Spinal cord (tissue), 10 donors: ENCODE results near the gene TRIOBP. TPM values are rescaled to one million over a fixed set of nuclear protein-coding genes. Genes with fewer than 3 reads are reported as not detected.

Experiments
- DNase-seq, 6 donors: peaks; one replicate each; pipeline versions ENCODE4 v3.0.0 to v3.0.0-alpha.2; 2013 to 2015; ENCODE audit warnings: low spot score in 6 of 6, low read depth in 4 of 6
- H3K27ac ChIP-seq: one replicate; pipeline ENCODE4 v1.5.1; 2013; ENCODE audit warnings: low read depth, low read length, control low read depth
- H3K27me3 ChIP-seq: one replicate; pipeline ENCODE4 v1.6.1; 2013; ENCODE audit warnings: low read length; ENCODE audit not compliant: control insufficient read depth, insufficient read depth
- H3K36me3 ChIP-seq: one replicate; pipeline ENCODE4 v1.6.1; 2013; ENCODE audit warnings: low read length; ENCODE audit not compliant: control insufficient read depth, insufficient read depth
- H3K4me1 ChIP-seq: one replicate; pipeline ENCODE4 v1.6.1; 2013; ENCODE audit warnings: low read length; ENCODE audit not compliant: control insufficient read depth, insufficient read depth
- H3K4me3 ChIP-seq: one replicate; pipeline ENCODE4 v1.5.1; 2013; ENCODE audit warnings: low read depth, low read length, control low read depth
- H3K9me3 ChIP-seq: one replicate; pipeline ENCODE4 v1.6.1; 2013; ENCODE audit warnings: low read length; ENCODE audit not compliant: control insufficient read depth, insufficient read depth
- WGBS: methylation state at CpG from one replicate; pipeline ENCODE4 v1.1.5; 2013; ENCODE audit warnings: missing lambda C conversion rate; ENCODE audit not compliant: insufficient coverage; 5-methylcytosine and 5-hydroxymethylcytosine counted together
- polyA plus RNA-seq, 2 donors: library from polyadenylated mRNA; unstranded; fragments of 120-200 nt; gene quantifications; one replicate each; pipeline ENCODE4 v1.2.1, GENCODE V29; 2013; ENCODE audit not compliant: insufficient read length in 2 of 2
- total RNA-seq, 2 donors: library from RNA; depleted of rRNA in 1 of 2; stranded (reverse); fragments of 120-200 nt in 1 of 2; fragments of >200 nt in 1 of 2; gene quantifications; one replicate each; pipeline versions ENCODE4 v1.2.3 to v1.2.4, GENCODE V29; 2013 to 2014
- donor health status: healthy.

Gene TRIOBP
- total and polyA plus RNA-seq, 4 donors = 32.3 to 72.9 (median 55.8) TPM

DNA sequence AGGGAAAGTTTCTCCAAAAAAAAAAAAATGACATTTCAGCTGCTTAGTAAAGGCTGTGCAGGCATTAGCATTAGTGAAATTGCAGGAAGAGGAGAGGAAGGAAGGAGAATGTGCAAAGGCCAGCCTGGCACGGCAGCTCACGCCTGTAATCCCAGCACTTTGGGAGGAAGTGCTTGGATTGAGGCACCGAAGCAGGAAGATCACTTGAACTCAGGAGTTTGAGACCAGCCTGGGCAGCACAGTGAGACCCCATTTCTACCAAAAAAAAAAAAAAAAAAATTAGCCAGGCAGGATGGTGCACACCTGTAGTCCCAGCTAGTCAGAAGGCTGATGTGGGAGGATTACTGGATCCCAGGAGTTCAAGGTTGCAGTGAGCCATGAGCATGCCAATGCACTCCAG lies 7.8 kb downstream of the TRIOBP start:
- peaks cover 68% of the 10 kb centered on the region for H3K36me3 ChIP-seq
- WGBS = 92% methylated on average over 2 of the region's 3 CpGs
- H3K27ac ChIP-seq = no peak overlapping the region
- peaks cover 5% of the 10 kb centered on the region for H3K4me1 ChIP-seq
- H3K9me3 ChIP-seq = no peaks in the 10 kb centered on the region
- H3K27me3 ChIP-seq = no peaks in the 10 kb centered on the region
- H3K4me3 ChIP-seq = no peak overlapping the region
- DNase-seq = no peak

DNA sequence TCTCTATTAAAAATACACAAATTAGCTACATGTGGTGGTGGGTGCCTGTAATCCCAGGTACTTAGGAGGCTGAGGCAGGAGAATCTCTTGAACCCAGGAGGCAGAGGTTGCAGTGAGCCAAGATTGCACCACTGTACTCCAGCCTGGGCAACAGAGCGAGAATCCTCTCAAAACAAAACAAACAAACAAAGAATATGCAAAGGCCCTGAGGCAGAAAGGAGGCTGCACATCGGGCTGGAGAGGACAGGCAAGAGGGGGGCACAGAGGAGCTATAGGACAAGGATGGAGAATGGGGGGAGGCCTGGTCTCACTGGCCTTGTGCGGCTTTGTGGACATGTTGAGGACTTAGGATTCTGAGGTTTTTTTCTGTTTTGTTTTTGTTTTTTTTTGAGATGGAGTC lies 8.4 kb downstream of the TRIOBP start:
- Histone ChIP-seq H3K4me1 (peaks cover 5% of the 10 kb centered on the region), H3K36me3 (peaks cover 73% of the 10 kb centered on the region), H3K4me3 (no peak overlapping the region), H3K9me3 (no peaks in the 10 kb centered on the region), H3K27ac (no peak overlapping the region), H3K27me3 (no peaks in the 10 kb centered on the region)
- no peak for DNase-seq
- 87% methylated on average over 1 of the region's 3 CpGs for WGBS

DNA sequence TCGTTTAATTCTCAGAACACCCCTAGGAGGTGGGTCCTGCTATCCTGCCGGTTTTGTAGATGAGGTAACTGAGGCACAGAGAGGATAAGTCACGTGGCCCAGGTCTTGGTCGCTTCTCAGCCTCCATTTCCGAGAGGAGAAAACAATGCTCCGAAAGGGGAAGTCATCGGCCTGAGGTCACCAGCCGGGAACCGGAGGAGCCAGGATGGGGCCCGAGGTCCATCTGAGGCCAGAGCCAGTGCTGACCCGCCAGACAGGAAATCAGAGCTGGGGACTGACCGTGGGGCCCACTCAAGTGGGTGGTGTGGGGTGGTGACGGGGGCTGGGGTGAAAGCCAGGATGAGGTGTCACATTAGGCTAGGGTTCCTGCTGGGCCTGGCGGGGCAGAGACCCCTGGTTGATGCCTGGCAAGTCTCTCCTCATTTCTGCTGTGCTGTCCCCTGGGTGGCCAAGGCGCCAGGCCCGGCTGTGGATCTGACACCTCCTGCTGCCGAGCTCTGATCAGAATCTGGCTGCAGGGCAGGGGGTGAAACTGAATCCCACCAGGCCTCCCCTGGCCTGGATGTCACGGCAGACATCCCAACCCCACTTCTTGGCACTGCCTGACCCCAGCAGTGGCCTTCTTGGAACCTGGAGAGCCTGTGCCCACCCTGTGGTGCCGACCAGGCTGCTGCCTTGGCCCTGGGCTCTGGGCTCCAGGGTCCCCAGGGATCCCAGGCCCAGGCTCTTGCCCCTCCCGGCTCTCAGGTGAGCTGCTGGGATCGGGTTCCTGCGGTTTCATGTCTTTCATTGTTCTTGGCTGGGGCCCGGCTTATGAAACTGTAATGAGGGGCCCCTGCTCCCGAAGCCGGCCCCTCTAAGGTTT lies 12.0 kb downstream of the TRIOBP start:
- 85% methylated on average over 24 of the region's 25 CpGs for WGBS
- no peaks in the 10 kb centered on the region for H3K9me3 ChIP-seq
- H3K36me3 ChIP-seq = peaks cover 68% of the 10 kb centered on the region
- H3K4me1 ChIP-seq = peaks cover 5% of the 10 kb centered on the region
- no peak overlapping the region for H3K27ac ChIP-seq
- H3K27me3 ChIP-seq = no peaks in the 10 kb centered on the region
- H3K4me3 ChIP-seq = no peak overlapping the region
- no peak for DNase-seq

DNA sequence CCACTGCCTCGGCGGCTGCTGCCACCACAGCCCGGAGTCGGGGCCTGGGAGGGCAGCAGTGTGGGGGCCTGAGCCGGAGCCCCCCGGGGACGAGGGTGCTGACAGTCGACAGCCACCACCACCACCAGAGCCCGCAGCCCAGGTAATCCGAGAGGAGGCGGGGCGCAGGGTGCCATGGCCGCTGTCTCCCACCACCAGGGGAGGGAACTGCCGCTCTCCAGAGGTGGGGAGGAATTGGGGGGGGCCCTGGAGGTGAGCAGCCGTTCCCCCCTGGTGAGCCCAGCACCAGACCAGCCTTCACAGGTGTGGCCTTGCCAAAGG lies 12.6 kb downstream of the TRIOBP start:
- peaks cover 5% of the 10 kb centered on the region for H3K4me1 ChIP-seq
- H3K4me3 ChIP-seq = no peak overlapping the region
- 88% methylated on average over 9 of the region's 15 CpGs for WGBS
- DNase-seq = no peak
- no peaks in the 10 kb centered on the region for H3K27me3 ChIP-seq
- no peak overlapping the region for H3K27ac ChIP-seq
- peaks cover 68% of the 10 kb centered on the region for H3K36me3 ChIP-seq
- H3K9me3 ChIP-seq = no peaks in the 10 kb centered on the region

- DNase-seq = no peak
- H3K27me3 ChIP-seq = no peaks in the 10 kb centered on the region
- no peaks in the 10 kb centered on the region for H3K9me3 ChIP-seq
- H3K36me3 ChIP-seq = peaks cover 60% of the 10 kb centered on the region
- H3K4me1 ChIP-seq = peaks cover 5% of the 10 kb centered on the region
- WGBS = 91% methylated on average over 3 of the region's 3 CpGs
- H3K4me3 ChIP-seq = no peak overlapping the region
- H3K27ac ChIP-seq = no peak overlapping the region
These were observed 13.8 kb downstream of the TRIOBP start for GRCh38 chr22:37710675-37711074.

DNA sequence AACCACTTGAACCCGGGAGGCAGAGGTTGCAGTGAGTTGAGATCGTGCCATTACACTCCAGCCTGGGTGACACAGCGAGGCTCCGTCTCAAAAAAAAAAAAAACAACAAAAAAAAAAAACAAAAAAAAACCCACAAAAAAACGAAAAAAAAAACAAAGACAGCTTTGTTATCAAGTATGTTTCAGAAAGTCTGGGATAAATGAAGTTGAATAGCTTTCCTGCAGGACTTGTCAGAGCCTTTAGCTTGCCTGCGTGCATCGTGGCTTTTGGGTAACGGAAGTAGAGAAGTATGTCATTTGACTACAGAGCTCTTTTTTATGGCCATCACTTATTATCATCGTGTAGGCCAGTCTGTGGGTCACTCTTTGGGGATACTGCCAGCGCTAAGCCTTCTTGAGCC lies 14.6 kb downstream of the TRIOBP start:
- Histone ChIP-seq H3K27me3 (no peaks in the 10 kb centered on the region), H3K9me3 (no peaks in the 10 kb centered on the region), H3K4me1 (peaks cover 5% of the 10 kb centered on the region), H3K4me3 (no peak overlapping the region), H3K36me3 (peaks cover 60% of the 10 kb centered on the region), H3K27ac (no peak overlapping the region)
- no peak for DNase-seq
- 92% methylated on average over 4 of the region's 10 CpGs for WGBS

GRCh38 chr22:37713761-37714160 lies 16.9 kb downstream of the TRIOBP start:
- DNase-seq = no peak
- Histone ChIP-seq H3K27ac (no peak overlapping the region), H3K4me3 (no peak overlapping the region), H3K36me3 (peaks cover 55% of the 10 kb centered on the region), H3K9me3 (no peaks in the 10 kb centered on the region), H3K4me1 (peaks cover 3% of the 10 kb centered on the region), H3K27me3 (no peaks in the 10 kb centered on the region)
- 93% methylated on average over 5 of the region's 7 CpGs for WGBS

DNA sequence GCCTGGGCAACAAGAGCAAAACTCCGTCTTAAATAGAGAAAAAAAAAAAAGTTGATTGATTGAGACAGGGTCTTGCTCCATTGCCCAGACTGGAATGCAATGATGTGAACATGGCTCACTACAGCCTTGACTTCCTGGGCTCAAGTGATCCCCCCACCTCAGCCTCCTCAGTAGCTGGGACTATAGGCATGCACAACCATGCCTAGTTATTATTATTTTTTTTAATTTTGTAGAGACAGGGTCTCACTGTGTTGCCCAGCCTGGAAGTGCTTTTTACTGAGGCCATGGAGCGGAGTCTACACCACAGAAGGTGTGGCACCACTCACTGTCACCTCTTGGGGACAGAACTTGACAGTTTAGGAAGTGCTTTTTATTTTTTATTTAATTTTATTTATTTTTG lies 17.8 kb downstream of the TRIOBP start:
- no peak overlapping the region for H3K4me3 ChIP-seq
- no peaks in the 10 kb centered on the region for H3K27me3 ChIP-seq
- 63% methylated on average over 1 of the region's 2 CpGs for WGBS
- H3K4me1 ChIP-seq = no peaks in the 10 kb centered on the region
- H3K9me3 ChIP-seq = no peaks in the 10 kb centered on the region
- no peak for DNase-seq
- H3K36me3 ChIP-seq = peaks cover 52% of the 10 kb centered on the region
- no peak overlapping the region for H3K27ac ChIP-seq

DNA sequence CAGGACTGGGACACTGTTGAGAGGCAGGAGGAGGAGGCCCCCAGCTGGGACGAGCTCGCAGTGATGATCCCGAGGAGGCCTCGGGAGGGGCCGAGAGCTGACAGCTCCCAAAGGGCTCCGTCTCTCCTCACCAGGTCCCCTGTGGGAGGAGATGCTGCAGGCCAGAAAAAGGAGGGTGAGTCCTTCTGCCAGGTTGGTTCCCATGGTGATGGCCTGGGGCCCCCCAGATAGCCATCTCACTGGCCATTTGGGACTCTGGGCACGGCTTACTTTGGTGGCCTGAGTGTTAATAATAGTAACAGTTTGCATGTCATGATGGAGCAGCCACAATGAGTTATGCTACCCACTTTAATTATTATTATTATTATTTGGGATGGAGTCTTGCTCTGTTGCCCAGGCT lies 18.9 kb downstream of the TRIOBP start:
- Histone ChIP-seq H3K4me3 (no peak overlapping the region), H3K27me3 (no peaks in the 10 kb centered on the region), H3K9me3 (no peaks in the 10 kb centered on the region), H3K27ac (no peak overlapping the region), H3K4me1 (no peaks in the 10 kb centered on the region), H3K36me3 (peaks cover 47% of the 10 kb centered on the region)
- 100% methylated on average over 1 of the region's 7 CpGs for WGBS
- DNase-seq = no peak

DNA sequence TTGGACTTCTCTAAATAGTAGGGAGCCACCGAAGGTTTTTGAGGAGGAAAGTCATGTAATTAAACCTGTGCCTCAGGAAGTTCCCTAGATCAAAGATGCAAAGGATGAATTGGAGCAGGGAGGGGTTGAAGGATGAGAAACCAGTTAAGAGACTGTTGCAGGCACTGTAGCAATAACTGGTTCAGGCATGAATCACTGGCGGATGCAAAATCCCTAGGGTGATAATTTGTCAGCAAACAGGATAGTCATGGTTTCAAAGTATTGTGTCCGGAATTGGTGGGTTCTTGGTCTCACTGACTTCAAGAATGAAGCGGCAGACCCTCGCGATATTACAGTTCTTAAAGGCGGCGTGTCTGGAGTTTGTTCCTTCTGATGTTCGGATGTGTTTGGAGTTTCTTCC lies 19.9 kb downstream of the TRIOBP start:
- H3K36me3 ChIP-seq = peaks cover 52% of the 10 kb centered on the region

More for the DNA sequence above, 19.9 kb downstream of the TRIOBP start:
- Histone ChIP-seq H3K27me3 (no peaks in the 10 kb centered on the region), H3K9me3 (no peaks in the 10 kb centered on the region), H3K4me3 (no peak overlapping the region), H3K27ac (no peak overlapping the region), H3K4me1 (no peaks in the 10 kb centered on the region)
- DNase-seq = no peak
- 94% methylated on average over 9 of the region's 9 CpGs for WGBS
